Measurements from ENCODE around the gene CD276. TPM values are rescaled to one million over a fixed set of nuclear protein-coding genes. Genes with fewer than 3 reads are reported as not detected.

Gene CD276
- total and polyA plus RNA-seq, 2 experiments from 2014 or later = 127 to 172 TPM

- peaks cover 8% of the 10 kb centered on the region for H3K27me3 ChIP-seq
- DNase-seq (ENCODE audit: low read depth in 1 of 2, low spot score in 1 of 2) = no peak
- no peak overlapping the region for H3K27ac ChIP-seq
- H3K4me3 ChIP-seq = no peak overlapping the region
- H3K9me3 ChIP-seq (ENCODE audit: low read depth) = no peaks in the 10 kb centered on the region
- H3K36me3 ChIP-seq = no peaks in the 10 kb centered on the region
- no peak for TF ChIP-seq CTCF (IDR thresholded peaks at IDR 0.05; ENCODE audit: low read depth, low read length)
- no peaks in the 10 kb centered on the region for H3K4me1 ChIP-seq (ENCODE audit: low read depth)
Observed at GRCh38 chr15:73745073-73745472, 60.9 kb downstream of the CD276 start.

GRCh38 chr15:73746261-73746660 is 62.1 kb downstream of the CD276 start:
- Histone ChIP-seq H3K27me3 (peaks cover 13% of the 10 kb centered on the region), H3K27ac (no peak overlapping the region), H3K9me3 (ENCODE audit: low read depth) (no peaks in the 10 kb centered on the region), H3K4me3 (no peak overlapping the region), H3K36me3 (no peaks in the 10 kb centered on the region), H3K4me1 (ENCODE audit: low read depth) (no peaks in the 10 kb centered on the region)
- no peak for DNase-seq (ENCODE audit: low read depth in 1 of 2, low spot score in 1 of 2)
- TF ChIP-seq CTCF (IDR thresholded peaks at IDR 0.05; ENCODE audit: low read depth, low read length) = no peak

GRCh38 chr15:73746883-73747282 is 62.7 kb downstream of the CD276 start:
- TF ChIP-seq CTCF (IDR thresholded peaks at IDR 0.05; ENCODE audit: low read depth, low read length) = no peak
- no peaks in the 10 kb centered on the region for H3K4me1 ChIP-seq (ENCODE audit: low read depth)
- no peak overlapping the region for H3K27ac ChIP-seq
- H3K4me3 ChIP-seq = no peak overlapping the region
- peaks cover 19% of the 10 kb centered on the region for H3K27me3 ChIP-seq
- H3K36me3 ChIP-seq = no peaks in the 10 kb centered on the region
- no peaks in the 10 kb centered on the region for H3K9me3 ChIP-seq (ENCODE audit: low read depth)
- peak in 1 of 2 donors; percentile 46 for DNase-seq (ENCODE audit: low read depth in 1 of 2, low spot score in 1 of 2)

GRCh38 chr15:73747847-73748590 is 63.8 kb downstream of the CD276 start:
- no peak for DNase-seq (ENCODE audit: low read depth in 1 of 2, low spot score in 1 of 2)
- no peaks in the 10 kb centered on the region for H3K9me3 ChIP-seq (ENCODE audit: low read depth)
- no peak overlapping the region for H3K27ac ChIP-seq
- no peak for TF ChIP-seq CTCF (IDR thresholded peaks at IDR 0.05; ENCODE audit: low read depth, low read length)
- H3K4me3 ChIP-seq = no peak overlapping the region
- H3K4me1 ChIP-seq (ENCODE audit: low read depth) = no peaks in the 10 kb centered on the region
- H3K36me3 ChIP-seq = no peaks in the 10 kb centered on the region
- H3K27me3 ChIP-seq = peaks cover 20% of the 10 kb centered on the region

- Histone ChIP-seq H3K27me3 (peaks cover 20% of the 10 kb centered on the region), H3K9me3 (ENCODE audit: low read depth) (no peaks in the 10 kb centered on the region), H3K36me3 (no peaks in the 10 kb centered on the region), H3K4me1 (ENCODE audit: low read depth) (no peaks in the 10 kb centered on the region), H3K27ac (no peak overlapping the region), H3K4me3 (no peak overlapping the region)
- no peak for TF ChIP-seq CTCF (IDR thresholded peaks at IDR 0.05; ENCODE audit: low read depth, low read length)
- DNase-seq (ENCODE audit: low read depth in 1 of 2, low spot score in 1 of 2) = no peak
Observed at GRCh38 chr15:73748730-73749129, 64.5 kb downstream of the CD276 start.
